Ectodermal cell (in vitro differentiated cells): ENCODE data around the gene ATAD3A.
A peak's percentile ranks its signal among the peaks of the same experiment; 100 is the strongest.
"Not testable (repeated sequence)": the region's sequence is repeated elsewhere in the genome, so short reads cannot be mapped to it uniquely, and the experiment has no call there.

ENCODE experiments used
- H3K27ac ChIP-seq: 2 replicates; pipeline ENCODE4 v1.7.0; 2013; ENCODE audit warnings: mild to moderate bottlenecking, low read depth, low read length; ENCODE audit not compliant: insufficient read depth, poor library complexity, severe bottlenecking
- H3K27me3 ChIP-seq: 2 replicates; pipeline ENCODE4 v1.7.0; 2013; ENCODE audit warnings: mild to moderate bottlenecking, low read length; ENCODE audit not compliant: insufficient read depth, control insufficient read depth, poor library complexity, severe bottlenecking
- H3K36me3 ChIP-seq: one replicate; pipeline ENCODE4 v1.7.0; 2013; ENCODE audit warnings: low read length; ENCODE audit not compliant: control insufficient read depth, insufficient read depth
- H3K4me1 ChIP-seq: one replicate; pipeline ENCODE4 v1.7.0; 2013; ENCODE audit warnings: low read length; ENCODE audit not compliant: control insufficient read depth, insufficient read depth
- H3K4me3 ChIP-seq: 2 replicates; pipeline ENCODE4 v1.7.0; 2013; ENCODE audit warnings: low read depth, low read length, control low read depth; ENCODE audit not compliant: insufficient read depth
- H3K9me3 ChIP-seq: 2 replicates; pipeline ENCODE4 v1.7.0; 2013; ENCODE audit warnings: mild to moderate bottlenecking, low read length, moderate library complexity; ENCODE audit not compliant: control insufficient read depth
- WGBS, 2 experiments: methylation state at CpG; one replicate each; pipeline ENCODE4 v1.1.7; 2013; ENCODE audit warnings: missing lambda C conversion rate in 2 of 2; 5-methylcytosine and 5-hydroxymethylcytosine counted together

Gene ATAD3A

GRCh38 chr1:1489861-1490260 is 22.1 kb upstream of the ATAD3A start:
- 96 to 97% methylated on average over 19 of the region's 19 CpGs for WGBS, 2 experiments
- peaks cover 32% of the 10 kb centered on the region for H3K36me3 ChIP-seq
- H3K4me1 ChIP-seq = no peaks in the 10 kb centered on the region
- no peak overlapping the region for H3K27ac ChIP-seq
- no peaks in the 10 kb centered on the region for H3K9me3 ChIP-seq
- no peak overlapping the region for H3K4me3 ChIP-seq
- no peaks in the 10 kb centered on the region for H3K27me3 ChIP-seq

- Histone ChIP-seq H3K36me3 (peaks cover 32% of the 10 kb centered on the region), H3K27ac (no peak overlapping the region), H3K4me1 (no peaks in the 10 kb centered on the region), H3K4me3 (no peak overlapping the region), H3K27me3 (no peaks in the 10 kb centered on the region), H3K9me3 (no peaks in the 10 kb centered on the region)
- WGBS, 2 experiments = 96 to 97% methylated on average over 20 of the region's 25 CpGs
These were observed 21.2 kb upstream of the ATAD3A start for GRCh38 chr1:1490633-1491230.

DNA sequence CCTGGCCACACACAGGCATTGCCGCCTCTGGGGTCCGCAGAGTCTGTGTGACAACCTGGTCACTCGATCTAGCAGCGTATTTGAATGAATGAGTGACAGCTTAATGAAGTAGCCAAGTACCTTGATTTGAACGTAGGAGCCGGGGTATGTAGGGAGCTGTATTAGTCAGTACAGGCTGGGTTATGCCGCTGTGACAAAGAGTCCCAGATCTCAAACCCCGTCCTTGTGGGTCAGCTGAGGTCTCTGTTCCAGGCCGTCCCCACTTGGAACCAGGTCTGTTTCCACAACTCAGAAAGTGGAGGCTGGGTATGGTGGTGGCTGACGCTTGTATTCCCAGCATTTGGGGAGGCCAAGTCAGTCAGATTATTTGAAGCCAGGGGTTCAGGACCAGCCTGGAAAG is 20.4 kb upstream of the ATAD3A start:
- WGBS, 2 experiments = 95 to 97% methylated on average over 10 of the region's 10 CpGs
- Histone ChIP-seq H3K27me3 (no peaks in the 10 kb centered on the region), H3K9me3 (no peaks in the 10 kb centered on the region), H3K27ac (no peak overlapping the region), H3K4me3 (no peak overlapping the region), H3K36me3 (peaks cover 32% of the 10 kb centered on the region), H3K4me1 (no peaks in the 10 kb centered on the region)

- not testable (repeated sequence) for H3K27ac ChIP-seq, H3K4me1 ChIP-seq, H3K9me3 ChIP-seq, H3K4me3 ChIP-seq, H3K27me3 ChIP-seq
- 95 to 96% methylated on average over 22 of the region's 22 CpGs for WGBS, 2 experiments
- peaks cover 32% of the 10 kb centered on the region for H3K36me3 ChIP-seq
These were observed 17.7 kb upstream of the ATAD3A start for GRCh38 chr1:1494311-1494710.

GRCh38 chr1:1495461-1495975 is 16.4 kb upstream of the ATAD3A start:
- 94 to 97% methylated on average over 16 to 18 of the region's 18 CpGs for WGBS, 2 experiments
- H3K4me1 ChIP-seq, H3K9me3 ChIP-seq, H3K4me3 ChIP-seq, H3K27me3 ChIP-seq, H3K27ac ChIP-seq: not testable (repeated sequence)
- peaks cover 26% of the 10 kb centered on the region for H3K36me3 ChIP-seq

GRCh38 chr1:1504777-1505365 is 7.1 kb upstream of the ATAD3A start:
- not testable (repeated sequence) for H3K4me3 ChIP-seq, H3K4me1 ChIP-seq, H3K36me3 ChIP-seq, H3K27me3 ChIP-seq, H3K9me3 ChIP-seq
- 49 to 50% methylated on average over 15 of the region's 16 CpGs for WGBS, 2 experiments
- peak overlapping the region; percentile 16 for H3K27ac ChIP-seq

GRCh38 chr1:1505366-1505798 is 6.6 kb upstream of the ATAD3A start:
- H3K9me3 ChIP-seq, H3K4me3 ChIP-seq, H3K27me3 ChIP-seq, H3K27ac ChIP-seq, H3K36me3 ChIP-seq, H3K4me1 ChIP-seq: not testable (repeated sequence)
- 23 to 31% methylated on average over 7 to 8 of the region's 22 CpGs for WGBS, 2 experiments

DNA sequence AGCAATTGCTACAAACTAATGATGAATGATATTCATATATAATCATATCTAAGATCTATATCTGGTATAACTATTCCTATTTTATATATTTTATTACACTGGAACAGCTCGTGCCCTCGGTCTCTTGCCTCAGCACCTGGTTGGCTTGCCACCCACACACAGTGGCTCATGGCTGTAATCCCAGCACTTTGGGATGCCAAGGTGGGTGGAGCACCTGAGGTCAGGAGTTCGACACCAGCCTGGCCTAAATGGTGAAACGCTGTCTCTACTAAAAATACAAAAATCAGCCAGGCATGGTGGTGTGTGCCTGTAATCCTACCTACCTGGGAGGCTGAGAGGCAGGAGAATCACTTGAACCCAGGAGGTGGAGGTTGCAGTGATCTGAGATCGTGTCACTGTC is 6.2 kb upstream of the ATAD3A start:
- H3K4me1 ChIP-seq, H3K27me3 ChIP-seq, H3K27ac ChIP-seq, H3K4me3 ChIP-seq, H3K9me3 ChIP-seq, H3K36me3 ChIP-seq: not testable (repeated sequence)
- 90 to 95% methylated on average over 5 of the region's 5 CpGs for WGBS, 2 experiments

DNA sequence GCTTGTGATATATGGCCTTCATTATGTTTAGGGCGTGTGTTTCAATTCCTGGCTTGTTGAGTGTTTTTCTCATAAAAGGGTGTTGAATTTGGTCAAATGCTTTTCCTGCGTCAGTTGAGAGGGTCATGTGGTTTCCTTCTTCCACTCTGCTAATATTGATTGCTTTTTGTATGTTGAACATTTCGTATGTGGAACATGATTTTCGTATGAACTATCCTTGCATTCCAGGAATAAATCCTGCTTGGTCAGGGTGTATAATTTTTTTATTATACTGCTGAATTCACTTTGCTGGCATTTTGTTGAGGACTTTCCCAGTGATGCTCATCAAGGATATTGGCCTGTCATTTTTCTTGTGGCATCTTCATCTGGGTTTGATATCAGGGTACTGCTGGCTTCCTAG is 4.7 kb upstream of the ATAD3A start:
- Histone ChIP-seq H3K4me1 (no peaks in the 10 kb centered on the region), H3K36me3 (no peaks in the 10 kb centered on the region), H3K4me3 (no peak overlapping the region), H3K27ac (no peak overlapping the region), H3K9me3 (no peaks in the 10 kb centered on the region), H3K27me3 (no peaks in the 10 kb centered on the region)
- WGBS, 2 experiments = 88 to 90% methylated on average over 4 of the region's 4 CpGs

DNA sequence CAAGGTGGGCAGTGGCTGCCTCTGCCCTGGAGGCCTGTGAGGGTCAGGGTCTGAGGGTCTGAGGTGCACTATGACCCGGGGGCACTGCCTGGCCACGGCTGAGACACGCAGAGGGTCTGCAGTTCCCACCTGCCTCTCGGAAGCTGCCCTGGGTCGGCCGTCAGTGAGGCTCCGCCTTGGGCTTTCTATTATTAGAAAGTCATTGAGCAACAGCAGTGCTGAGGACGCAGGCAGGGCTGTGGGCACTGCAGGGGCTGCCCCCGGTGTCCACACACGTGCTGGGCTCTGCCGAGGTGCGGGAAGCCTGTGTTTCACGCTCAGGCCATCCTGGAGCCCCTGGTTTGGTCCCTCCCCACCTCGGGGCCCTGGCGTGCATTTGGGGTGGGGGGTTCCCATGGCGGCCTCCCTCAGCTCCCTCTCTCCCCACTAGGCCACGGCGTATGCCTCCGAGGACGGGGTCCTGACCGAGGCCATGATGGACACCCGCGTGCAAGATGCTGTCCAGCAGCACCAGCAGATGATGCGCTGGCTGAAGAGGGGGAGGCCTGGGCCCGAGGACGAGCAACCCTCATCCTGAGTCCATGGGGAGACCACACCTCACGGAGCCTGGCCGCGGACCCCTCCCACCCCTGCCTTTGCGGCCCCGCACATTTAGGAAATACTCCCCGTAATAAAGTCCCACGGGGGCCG is 3.0 kb upstream of the ATAD3A start:
- not testable (repeated sequence) for H3K27ac ChIP-seq, H3K4me1 ChIP-seq, H3K4me3 ChIP-seq, H3K9me3 ChIP-seq, H3K27me3 ChIP-seq, H3K36me3 ChIP-seq
- WGBS, 2 experiments = 90 to 96% methylated on average over 23 to 27 of the region's 34 CpGs
